ENCODE results near the gene ADTRP.

GRCh38 chr6:11748591-11749210 is 29.9 kb downstream of the ADTRP start:
- TF ChIP-seq SRF (IDR thresholded peaks at IDR 0.05; ENCODE audit: low read depth) (no peak), CTCF (IDR thresholded peaks at IDR 0.05 in 2 of 3, conservative IDR thresholded peaks at IDR 0.05 in 1 of 3; ENCODE audit: borderline replicate concordance in 1 of 3, insufficient read depth in 1 of 3, low read depth in 2 of 3, low read length in 2 of 3) (peak in 2 of 3 experiments; percentile 11 to 22; a peak in 2 of 6 replicates)

Data from HCT116 (cell line).